SU-DHL-6 (cell line): Measurements from ENCODE around the gene UVSSA.
"Not testable (repeated sequence)": the region's sequence is repeated elsewhere in the genome, so short reads cannot be mapped to it uniquely, and the experiment has no call there.

Source experiments
- H2AFZ ChIP-seq: fragments of 200-600 bp; sonication (generic); 2 replicates; pipeline ENCODE4 v1.6.1; 2014; ENCODE audit warnings: low read depth, mild to moderate bottlenecking, moderate library complexity, mixed read lengths, antibody characterized with exemption, low read length; ENCODE audit not compliant: severe bottlenecking
- H3F3A ChIP-seq: fragments of 200-600 bp; shearing (Covaris generic); 2 replicates; pipeline ENCODE4 v1.6.0; 2016; ENCODE audit warnings: antibody characterized with exemption, mild to moderate bottlenecking; ENCODE audit not compliant: insufficient read depth
- H3K27ac ChIP-seq: fragments of 200-600 bp; sonication (generic); 2 replicates; pipeline ENCODE4 v1.5.1; 2016; ENCODE audit warnings: low read depth, mild to moderate bottlenecking, low read length, moderate library complexity, mixed read lengths
- H3K27me3 ChIP-seq: fragments of 200-600 bp; sonication (generic), shearing (Covaris generic); 2 replicates; pipeline ENCODE4 v1.6.0; 2014; ENCODE audit warnings: mild to moderate bottlenecking, low read length
- H3K36me3 ChIP-seq: fragments of 200-600 bp; sonication (generic); 2 replicates; pipeline ENCODE4 v1.6.1; 2014; ENCODE audit warnings: mild to moderate bottlenecking, low read length, mixed read lengths
- H3K4me2 ChIP-seq: fragments of 300-600, 200-600 bp; shearing (Covaris generic), sonication (generic); 2 replicates; pipeline ENCODE4 v1.6.0; 2014; ENCODE audit warnings: low read length, low read depth, mild to moderate bottlenecking; ENCODE audit not compliant: poor library complexity, severe bottlenecking
- H3K4me3 ChIP-seq: fragments of 200-600 bp; sonication (generic); 2 replicates; pipeline ENCODE4 v1.5.1; 2014; ENCODE audit warnings: antibody characterized with exemption, low read length, mild to moderate bottlenecking, mixed read lengths; ENCODE audit not compliant: insufficient read depth, poor library complexity, severe bottlenecking
- H3K79me2 ChIP-seq: fragments of 200-600 bp; sonication (generic); 2 replicates; pipeline ENCODE4 v1.6.1; 2014; ENCODE audit warnings: mild to moderate bottlenecking, low read length, moderate library complexity; ENCODE audit not compliant: insufficient read depth
- H3K9ac ChIP-seq: fragments of 200-600 bp; sonication (generic); 2 replicates; pipeline ENCODE4 v1.7.0; 2014; ENCODE audit warnings: mild to moderate bottlenecking, low read length
- H3K9me2 ChIP-seq: fragments of 200-600 bp; sonication (generic); replicated peaks from 2 replicates; pipeline ENCODE4 v1.6.1; 2014; ENCODE audit warnings: low read length; ENCODE audit not compliant: insufficient read depth
- H3K9me3 ChIP-seq: fragments of 200-600 bp; sonication (generic); 2 replicates; pipeline ENCODE4 v1.6.1; 2014; ENCODE audit warnings: low read length, mixed read lengths; ENCODE audit not compliant: insufficient read depth
- H4K20me1 ChIP-seq: fragments of 200-600 bp; sonication (generic); 2 replicates; pipeline ENCODE4 v1.6.1; 2014; ENCODE audit warnings: low read depth, mild to moderate bottlenecking, antibody characterized with exemption, low read length, moderate library complexity, mixed read lengths
- EZH2phosphoT487 ChIP-seq: fragments of 200-600 bp; sonication (generic), shearing (Covaris generic); conservative IDR thresholded peaks from 2 replicates; pipeline ENCODE4 v1.6.1; 2018; ENCODE audit warnings: mild to moderate bottlenecking, antibody characterized with exemption, low read length, moderate library complexity, mixed read lengths
- TF ChIP-seq, protein P1 (sequence below): fragments of 200-600 bp; sonication (generic); IDR thresholded peaks from one replicate; pipeline ENCODE4 v1.5.1; 2017; ENCODE audit warnings: antibody characterized with exemption, mild to moderate bottlenecking, low read length, moderate library complexity; ENCODE audit not compliant: insufficient read depth, poor library complexity, severe bottlenecking

The UVSSA gene

DNA sequence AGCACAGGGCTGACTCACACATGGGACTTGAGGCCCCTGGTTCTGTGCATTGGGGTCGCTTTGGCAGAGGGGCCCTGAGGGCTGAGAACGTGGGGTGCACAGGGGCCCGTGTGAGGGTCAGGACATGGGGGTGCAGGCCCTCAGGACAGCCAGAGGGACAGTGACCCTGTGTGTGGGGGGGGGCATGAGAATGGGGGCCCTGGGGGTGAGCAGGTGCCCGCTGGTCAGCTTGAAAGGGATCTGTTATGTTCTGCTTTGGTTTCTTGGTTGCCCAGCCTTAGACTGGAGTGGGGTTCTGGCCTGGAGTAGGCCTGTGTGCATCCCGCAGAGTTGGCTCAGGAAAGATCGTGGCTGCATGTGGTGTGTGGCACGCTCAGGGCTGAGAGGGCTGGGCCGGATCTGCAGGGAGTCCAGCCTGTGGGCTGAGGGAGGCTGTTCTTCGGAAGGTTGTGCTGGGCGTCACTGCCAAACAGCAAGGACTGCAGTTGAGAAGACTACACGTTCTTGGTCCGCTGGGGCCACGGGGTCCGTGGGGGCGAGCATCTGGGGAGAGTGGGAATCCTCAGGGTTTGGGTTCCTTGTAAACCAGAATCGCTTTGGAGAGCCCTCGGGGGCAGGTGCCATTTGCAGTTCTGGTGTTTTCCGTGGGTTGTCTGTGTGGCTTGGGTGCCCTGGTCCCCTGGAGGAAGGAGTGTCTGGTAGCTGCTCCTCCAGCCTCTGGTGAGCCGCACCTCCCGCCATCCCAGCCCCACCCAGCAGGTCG lies 15.2 kb upstream of the UVSSA start:
- no peaks in the 10 kb centered on the region for H3K79me2 ChIP-seq
- no peak overlapping the region for H2AFZ ChIP-seq
- H3K9me2 ChIP-seq, result no peaks in the 10 kb centered on the region
- H3K4me2 ChIP-seq, result no peak overlapping the region
- no peak overlapping the region for H3K27ac ChIP-seq
- no peaks in the 10 kb centered on the region for H4K20me1 ChIP-seq
- no peak overlapping the region for H3K9ac ChIP-seq
- no peaks in the 10 kb centered on the region for H3F3A ChIP-seq
- no peaks in the 10 kb centered on the region for H3K9me3 ChIP-seq
- TF ChIP-seq, protein P1, sequence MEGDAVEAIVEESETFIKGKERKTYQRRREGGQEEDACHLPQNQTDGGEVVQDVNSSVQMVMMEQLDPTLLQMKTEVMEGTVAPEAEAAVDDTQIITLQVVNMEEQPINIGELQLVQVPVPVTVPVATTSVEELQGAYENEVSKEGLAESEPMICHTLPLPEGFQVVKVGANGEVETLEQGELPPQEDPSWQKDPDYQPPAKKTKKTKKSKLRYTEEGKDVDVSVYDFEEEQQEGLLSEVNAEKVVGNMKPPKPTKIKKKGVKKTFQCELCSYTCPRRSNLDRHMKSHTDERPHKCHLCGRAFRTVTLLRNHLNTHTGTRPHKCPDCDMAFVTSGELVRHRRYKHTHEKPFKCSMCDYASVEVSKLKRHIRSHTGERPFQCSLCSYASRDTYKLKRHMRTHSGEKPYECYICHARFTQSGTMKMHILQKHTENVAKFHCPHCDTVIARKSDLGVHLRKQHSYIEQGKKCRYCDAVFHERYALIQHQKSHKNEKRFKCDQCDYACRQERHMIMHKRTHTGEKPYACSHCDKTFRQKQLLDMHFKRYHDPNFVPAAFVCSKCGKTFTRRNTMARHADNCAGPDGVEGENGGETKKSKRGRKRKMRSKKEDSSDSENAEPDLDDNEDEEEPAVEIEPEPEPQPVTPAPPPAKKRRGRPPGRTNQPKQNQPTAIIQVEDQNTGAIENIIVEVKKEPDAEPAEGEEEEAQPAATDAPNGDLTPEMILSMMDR, result no peak
- no peak for TF ChIP-seq EZH2phosphoT487
- no peaks in the 10 kb centered on the region for H3K36me3 ChIP-seq
- no peak overlapping the region for H3K4me3 ChIP-seq
- H3K27me3 ChIP-seq, result no peaks in the 10 kb centered on the region

DNA sequence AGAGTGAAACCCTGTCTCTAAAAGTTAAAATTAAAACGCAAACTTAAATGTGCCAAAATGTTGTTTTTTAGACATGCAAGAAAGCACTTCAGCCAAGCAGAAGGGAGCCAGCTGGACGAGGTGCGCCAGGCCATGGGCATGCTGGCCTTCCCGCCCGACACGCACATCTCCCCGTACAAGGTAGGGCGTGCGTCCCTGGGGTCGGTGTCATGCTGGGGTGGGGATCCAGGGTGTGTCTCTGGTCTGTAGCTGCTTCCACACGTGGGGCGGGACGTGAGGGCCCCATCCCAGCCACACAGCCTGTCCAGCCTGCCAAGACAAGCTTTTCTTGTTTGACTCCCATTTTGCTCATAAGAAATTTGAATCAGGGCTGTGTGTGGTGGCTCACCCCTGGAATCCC lies 14.3 kb upstream of the UVSSA start:
- Histone ChIP-seq H3K4me3 (no peak overlapping the region), H4K20me1 (no peaks in the 10 kb centered on the region), H3K9me3 (no peaks in the 10 kb centered on the region), H3K9me2 (no peaks in the 10 kb centered on the region), H3K4me2 (no peak overlapping the region), H3K27ac (no peak overlapping the region), H2AFZ (no peak overlapping the region), H3K79me2 (no peaks in the 10 kb centered on the region), H3F3A (no peaks in the 10 kb centered on the region), H3K36me3 (no peaks in the 10 kb centered on the region), H3K27me3 (no peaks in the 10 kb centered on the region), H3K9ac (no peak overlapping the region)
- TF ChIP-seq, protein P1, result no peak
- TF ChIP-seq EZH2phosphoT487, result no peak

DNA sequence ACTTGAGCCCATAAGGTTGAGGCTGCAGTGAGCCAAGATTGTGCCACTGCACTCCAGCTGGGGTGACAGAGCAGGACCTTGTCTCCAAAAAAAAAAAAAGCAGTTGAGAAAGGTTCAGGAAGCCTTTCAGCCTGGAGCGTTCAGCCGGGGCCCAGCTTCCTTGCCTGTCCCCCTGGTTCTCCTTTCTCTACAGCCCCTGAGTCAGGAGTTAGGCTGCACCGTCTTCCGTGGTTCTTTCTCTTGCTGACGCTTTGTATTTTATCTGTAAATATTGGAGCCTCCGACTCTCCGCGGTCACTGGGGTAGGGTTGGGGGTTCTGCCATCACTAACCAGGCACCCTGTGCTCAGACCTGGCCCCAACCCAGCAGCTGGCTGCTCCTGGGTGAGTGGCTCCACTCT lies 13.8 kb upstream of the UVSSA start:
- Histone ChIP-seq H2AFZ (no peak overlapping the region), H3K27me3 (no peaks in the 10 kb centered on the region), H3F3A (no peaks in the 10 kb centered on the region), H3K36me3 (no peaks in the 10 kb centered on the region), H3K27ac (no peak overlapping the region), H3K9me3 (no peaks in the 10 kb centered on the region), H3K79me2 (no peaks in the 10 kb centered on the region), H3K4me3 (no peak overlapping the region), H3K9me2 (no peaks in the 10 kb centered on the region), H3K9ac (no peak overlapping the region), H4K20me1 (no peaks in the 10 kb centered on the region), H3K4me2 (no peak overlapping the region)
- TF ChIP-seq, protein P1, result no peak
- TF ChIP-seq EZH2phosphoT487, result no peak

DNA sequence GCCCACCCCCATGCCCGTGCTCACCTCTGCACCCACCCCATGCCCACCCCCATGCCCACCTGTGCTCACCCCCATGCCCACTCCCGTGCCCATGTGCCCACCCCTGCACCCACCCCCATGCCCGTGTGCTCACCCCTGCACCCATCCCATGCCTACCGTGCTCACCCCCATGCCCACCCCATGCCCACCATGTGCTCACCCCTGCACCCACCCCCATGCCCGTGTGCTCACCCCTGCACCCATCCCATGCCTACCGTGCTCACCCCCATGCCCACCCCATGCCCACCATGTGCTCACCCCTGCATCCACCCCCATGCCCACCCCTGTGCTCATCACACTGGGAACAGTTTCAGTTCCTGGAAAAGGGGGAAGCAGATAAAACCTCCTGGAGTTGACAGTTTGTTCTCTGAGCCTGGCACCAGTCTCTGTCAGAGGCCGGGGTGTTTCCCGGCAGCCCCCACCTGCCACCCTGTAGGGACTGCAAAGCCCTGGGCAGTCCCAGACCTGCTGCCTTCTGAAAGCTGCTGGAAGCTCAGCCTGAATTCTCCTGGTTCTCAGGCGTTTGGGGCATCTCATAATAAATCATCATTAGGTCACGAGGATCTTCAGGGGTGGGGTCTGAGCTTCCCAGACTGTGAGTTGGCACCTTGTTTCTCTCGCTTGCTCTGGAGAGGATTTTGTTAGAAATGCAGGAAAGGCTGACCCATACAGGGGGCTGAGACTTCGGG lies 13.0 kb upstream of the UVSSA start:
- not testable (repeated sequence) for H3K27me3 ChIP-seq, H3K9ac ChIP-seq, H3K9me2 ChIP-seq, H3K36me3 ChIP-seq, H2AFZ ChIP-seq, H4K20me1 ChIP-seq, H3K27ac ChIP-seq, H3K79me2 ChIP-seq, H3K9me3 ChIP-seq, H3K4me3 ChIP-seq, H3K4me2 ChIP-seq, H3F3A ChIP-seq
